GM21390 (cell line): ENCODE results near the gene MFF.

Experiments
- ATAC-seq: cut with Tn5 transposase; IDR thresholded peaks from one replicate; pipeline ENCODE4 v1.9.1; 2021; ENCODE audit not compliant: unreplicated experiment

MFF gene

GRCh38 chr2:227324995-227325838 lies at the start of gene MFF:
Gene MFF (plus strand): TSS chr2:227325251. CDS start chr2:227330666, 5,415 bp downstream.
- ATAC-seq = peak; percentile 96

GRCh38 chr2:227280895-227281294 lies 44.2 kb upstream of the MFF start:
- ATAC-seq = no peak

- no peak for ATAC-seq
Measured at GRCh38 chr2:227285741-227286236, 39.3 kb upstream of the MFF start.

GRCh38 chr2:227287771-227288170 lies 37.3 kb upstream of the MFF start:
- no peak for ATAC-seq

GRCh38 chr2:227292314-227292713 lies 32.7 kb upstream of the MFF start:
- ATAC-seq = no peak

- ATAC-seq = no peak
Measured at GRCh38 chr2:227293531-227293930, 31.5 kb upstream of the MFF start.

GRCh38 chr2:227295806-227296205 lies 29.2 kb upstream of the MFF start:
- ATAC-seq = no peak

- ATAC-seq = no peak
Measured at GRCh38 chr2:227296671-227297405, 28.2 kb upstream of the MFF start.

GRCh38 chr2:227301523-227301922 lies 23.5 kb upstream of the MFF start:
- no peak for ATAC-seq

- ATAC-seq = peak; percentile 94
Measured at GRCh38 chr2:227308784-227309183, 16.3 kb upstream of the MFF start.

GRCh38 chr2:227310756-227311110 lies 14.3 kb upstream of the MFF start:
- no peak for ATAC-seq

GRCh38 chr2:227311861-227312506 lies 13.1 kb upstream of the MFF start:
- no peak for ATAC-seq

- no peak for ATAC-seq
Measured at GRCh38 chr2:227312579-227312978, 12.5 kb upstream of the MFF start.

GRCh38 chr2:227313310-227313709 lies 11.7 kb upstream of the MFF start:
- no peak for ATAC-seq

GRCh38 chr2:227317834-227318233 lies 7.2 kb upstream of the MFF start:
- no peak for ATAC-seq

GRCh38 chr2:227320305-227321094 lies 4.6 kb upstream of the MFF start:
- no peak for ATAC-seq

GRCh38 chr2:227322530-227323205 lies 2.4 kb upstream of the MFF start:
- no peak for ATAC-seq

- ATAC-seq = no peak
Measured at GRCh38 chr2:227323818-227324217, 1.2 kb upstream of the MFF start.

- ATAC-seq = no peak
Measured at GRCh38 chr2:227324642-227324994, 433 bp upstream of the MFF start.

GRCh38 chr2:227325839-227326195 lies 766 bp downstream of the MFF start:
- ATAC-seq = no peak
